Gastroesophageal sphincter (tissue), 4 donors: Measurements from ENCODE around the gene CTPS2. TPM values are rescaled to one million over a fixed set of nuclear protein-coding genes. Genes with fewer than 3 reads are reported as not detected.
"Not testable (repeated sequence)": the region's sequence is repeated elsewhere in the genome, so short reads cannot be mapped to it uniquely, and the experiment has no call there.

Experiments
- ATAC-seq: fragments of 150-250 bp; one replicate; pipeline ENCODE4 v1.9.1; 2016; ENCODE audit warnings: mild to moderate bottlenecking, moderate library complexity
- H3K27ac ChIP-seq, 4 donors: fragments of 200-600 bp; sonication (generic) in 3 of 4; 1 replicate in 3 of 4; 2 replicates in 1 of 4; pipeline ENCODE4 v1.5.1; 2016 to 2019
- H3K27me3 ChIP-seq: fragments of 200-600 bp; sonication (generic); one replicate; pipeline ENCODE4 v1.5.1; 2019
- H3K36me3 ChIP-seq, 2 donors: fragments of 200-600 bp; sonication (generic); one replicate each; pipeline ENCODE4 v1.5.1; 2019; ENCODE audit warnings: control low read depth in 1 of 2
- H3K4me1 ChIP-seq, 3 donors: fragments of 200-600 bp; sonication (generic); 1 replicate in 2 of 3; 2 replicates in 1 of 3; pipeline ENCODE4 v1.5.1; 2016 to 2019; ENCODE audit warnings: control low read depth in 2 of 3
- H3K4me3 ChIP-seq, 2 donors: fragments of 200-600 bp; sonication (generic); one replicate each; pipeline ENCODE4 v1.5.1; 2019; ENCODE audit warnings: mild to moderate bottlenecking in 1 of 2, moderate library complexity in 1 of 2
- H3K9me3 ChIP-seq, 3 donors: fragments of 200-600 bp; sonication (generic); one replicate each; pipeline ENCODE4 v1.5.1; 2017 to 2019; ENCODE audit warnings: control low read depth in 2 of 3
- EP300 ChIP-seq: sonication (generic); formaldehyde crosslinking; IDR thresholded peaks from one replicate; pipeline ENCODE4 v1.6.1; 2017; ENCODE audit warnings: antibody characterized with exemption, mild to moderate bottlenecking
- POLR2A ChIP-seq, 2 donors: fragments of 450-650 bp; IDR thresholded peaks; one replicate each; pipeline ENCODE4 v1.6.1; 2017; ENCODE audit warnings: antibody characterized with exemption in 2 of 2, mild to moderate bottlenecking in 2 of 2, moderate library complexity in 1 of 2
- POLR2AphosphoS5 ChIP-seq: sonication (generic); formaldehyde crosslinking; IDR thresholded peaks from one replicate; pipeline ENCODE4 v1.6.1; 2017; ENCODE audit warnings: antibody characterized with exemption
- WGBS, 2 donors: methylation state at CpG; one replicate each; pipeline ENCODE4 v1.1.5; 2018; ENCODE audit warnings: low coverage in 1 of 2; 5-methylcytosine and 5-hydroxymethylcytosine counted together
- total RNA-seq, 4 donors: library from RNA; depleted of rRNA; stranded (reverse); fragments of >200 nt; gene quantifications; one replicate each; pipeline ENCODE4 v1.1.0, GENCODE V29; 2016
- TF ChIP-seq, protein P1 (sequence below), 4 experiments: fragments of 200-600 bp in 2 of 4; fragments of 450-650 bp in 2 of 4; sonication (generic) in 1 of 4; IDR thresholded peaks; one replicate each; pipeline ENCODE4 v1.5.1; 2017 to 2019; ENCODE audit warnings: antibody characterized with exemption in 4 of 4, mild to moderate bottlenecking in 2 of 4, moderate library complexity in 2 of 4

CTPS2 gene, protein sequence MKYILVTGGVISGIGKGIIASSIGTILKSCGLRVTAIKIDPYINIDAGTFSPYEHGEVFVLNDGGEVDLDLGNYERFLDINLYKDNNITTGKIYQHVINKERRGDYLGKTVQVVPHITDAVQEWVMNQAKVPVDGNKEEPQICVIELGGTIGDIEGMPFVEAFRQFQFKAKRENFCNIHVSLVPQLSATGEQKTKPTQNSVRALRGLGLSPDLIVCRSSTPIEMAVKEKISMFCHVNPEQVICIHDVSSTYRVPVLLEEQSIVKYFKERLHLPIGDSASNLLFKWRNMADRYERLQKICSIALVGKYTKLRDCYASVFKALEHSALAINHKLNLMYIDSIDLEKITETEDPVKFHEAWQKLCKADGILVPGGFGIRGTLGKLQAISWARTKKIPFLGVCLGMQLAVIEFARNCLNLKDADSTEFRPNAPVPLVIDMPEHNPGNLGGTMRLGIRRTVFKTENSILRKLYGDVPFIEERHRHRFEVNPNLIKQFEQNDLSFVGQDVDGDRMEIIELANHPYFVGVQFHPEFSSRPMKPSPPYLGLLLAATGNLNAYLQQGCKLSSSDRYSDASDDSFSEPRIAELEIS
- 10 to 100 TPM; 12.1 to 20.5 (median 14.0) TPM for total RNA-seq

DNA sequence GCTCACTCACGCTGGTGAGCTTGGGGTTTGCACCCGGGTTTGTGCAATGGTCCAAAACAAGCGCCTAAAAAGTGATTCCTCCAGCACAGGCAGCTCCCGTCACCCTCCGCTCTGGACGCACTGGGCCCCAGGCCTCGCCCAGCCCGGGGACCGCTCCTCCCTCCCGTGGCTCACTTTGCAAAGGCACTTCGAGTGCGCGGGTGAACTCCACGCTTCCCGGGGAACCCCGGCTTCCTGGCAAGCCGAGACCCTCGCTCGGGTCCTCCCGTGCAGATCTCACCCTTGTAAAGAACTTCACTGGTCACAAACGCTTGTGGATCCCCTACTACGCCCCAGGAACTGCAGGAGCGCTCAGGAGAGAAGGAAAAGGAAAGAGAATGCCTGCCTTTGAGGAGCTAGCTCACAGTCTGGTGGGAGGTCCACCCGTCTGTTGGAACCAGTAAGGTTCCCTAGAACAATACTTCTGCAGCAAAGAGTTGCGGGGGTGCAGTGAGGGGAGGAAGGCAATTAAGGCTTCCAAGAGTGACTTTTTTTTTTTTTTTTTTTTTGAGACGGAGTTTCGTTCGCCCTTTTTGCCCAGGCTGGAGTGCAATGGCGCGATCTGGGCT is at the start of gene CTPS2:
Gene CTPS2 (minus strand): TSS at position 122 of the 608 bp plus-strand sequence. CDS start 9,767 bp downstream, outside the sequence.
- H3K27me3 ChIP-seq = no peaks in the 10 kb centered on the region
- ATAC-seq = peak; percentile 91
- H3K36me3 ChIP-seq = no peaks in the 10 kb centered on the region
- H3K9me3 ChIP-seq = no peaks in the 10 kb centered on the region
- WGBS, 2 donors = 26% methylated on average over 5 of the region's 30 CpGs; no CpG with 5 or more reads in 1 of the 2 donors
- no peaks in the 10 kb centered on the region for H3K4me1 ChIP-seq
- H3K4me3 ChIP-seq = peak within 1 kb of the TSS; percentile 75 to 81
- peak within 1 kb of the TSS; percentile 88 to 91 (median 90) for H3K27ac ChIP-seq
- TF ChIP-seq EP300 (no peak), POLR2A (IDR thresholded peaks at IDR 0.05) (peak in 1 of 2 donors; percentile 7), POLR2AphosphoS5 (no peak)
- TF ChIP-seq, protein P1, sequence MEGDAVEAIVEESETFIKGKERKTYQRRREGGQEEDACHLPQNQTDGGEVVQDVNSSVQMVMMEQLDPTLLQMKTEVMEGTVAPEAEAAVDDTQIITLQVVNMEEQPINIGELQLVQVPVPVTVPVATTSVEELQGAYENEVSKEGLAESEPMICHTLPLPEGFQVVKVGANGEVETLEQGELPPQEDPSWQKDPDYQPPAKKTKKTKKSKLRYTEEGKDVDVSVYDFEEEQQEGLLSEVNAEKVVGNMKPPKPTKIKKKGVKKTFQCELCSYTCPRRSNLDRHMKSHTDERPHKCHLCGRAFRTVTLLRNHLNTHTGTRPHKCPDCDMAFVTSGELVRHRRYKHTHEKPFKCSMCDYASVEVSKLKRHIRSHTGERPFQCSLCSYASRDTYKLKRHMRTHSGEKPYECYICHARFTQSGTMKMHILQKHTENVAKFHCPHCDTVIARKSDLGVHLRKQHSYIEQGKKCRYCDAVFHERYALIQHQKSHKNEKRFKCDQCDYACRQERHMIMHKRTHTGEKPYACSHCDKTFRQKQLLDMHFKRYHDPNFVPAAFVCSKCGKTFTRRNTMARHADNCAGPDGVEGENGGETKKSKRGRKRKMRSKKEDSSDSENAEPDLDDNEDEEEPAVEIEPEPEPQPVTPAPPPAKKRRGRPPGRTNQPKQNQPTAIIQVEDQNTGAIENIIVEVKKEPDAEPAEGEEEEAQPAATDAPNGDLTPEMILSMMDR (IDR thresholded peaks at IDR 0.05) = peak in 1 of 4 experiments; percentile 6

DNA sequence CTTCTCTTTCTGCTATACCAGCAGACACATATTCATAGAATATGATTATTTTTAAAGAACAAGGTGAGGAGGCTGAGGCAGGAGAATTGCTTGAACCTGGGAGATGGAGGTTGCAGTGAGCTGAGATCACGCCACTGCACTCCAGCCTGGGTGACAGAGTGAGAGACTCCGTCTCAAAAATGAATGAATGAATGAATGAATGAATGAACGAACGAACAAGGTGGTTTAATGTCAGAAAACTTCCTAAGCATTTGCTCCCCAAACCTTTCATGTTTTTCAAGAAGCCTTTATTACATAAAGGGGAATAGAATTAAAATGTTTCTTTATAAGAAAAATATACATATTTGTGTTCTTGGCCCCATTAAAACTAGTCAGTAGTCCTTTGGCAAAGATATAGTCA is 49.0 kb upstream of the CTPS2 start:
- not testable (repeated sequence) for H3K27me3 ChIP-seq, H3K27ac ChIP-seq, H3K9me3 ChIP-seq, H3K4me3 ChIP-seq, ATAC-seq, H3K4me1 ChIP-seq
- WGBS, 2 donors = 90 to 91% methylated on average over 4 of the region's 4 CpGs
- H3K36me3 ChIP-seq = peaks cover 0 to 52% of the 10 kb centered on the region in 2 donors

DNA sequence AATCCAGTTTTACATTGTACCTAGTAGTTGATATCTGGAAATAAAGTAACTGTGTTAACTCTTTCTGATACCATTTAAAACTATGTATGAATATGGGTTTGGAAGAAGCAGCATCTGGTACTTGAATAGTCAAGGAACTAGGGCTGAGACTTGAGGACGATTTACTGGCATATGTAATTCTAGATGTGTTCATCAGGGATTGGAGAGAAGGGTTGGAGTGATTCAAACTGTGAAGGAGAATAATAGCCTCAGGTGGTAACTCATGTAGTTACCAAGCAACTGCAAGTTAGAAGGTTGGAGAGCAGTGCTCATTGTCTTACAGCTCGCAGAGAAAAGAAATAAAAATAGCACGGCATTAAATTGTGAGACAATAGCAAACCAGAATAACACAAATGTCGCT is 44.3 kb upstream of the CTPS2 start:
- H3K36me3 ChIP-seq = peaks cover 0 to 75% of the 10 kb centered on the region in 2 donors
- no peak overlapping the region for H3K4me3 ChIP-seq
- no peak for ATAC-seq
- no peaks in the 10 kb centered on the region for H3K9me3 ChIP-seq
- H3K27me3 ChIP-seq = no peaks in the 10 kb centered on the region
- 85 to 96% methylated on average over 2 to 4 of the region's 4 CpGs for WGBS, 2 donors
- no peaks in the 10 kb centered on the region for H3K4me1 ChIP-seq
- H3K27ac ChIP-seq = no peak overlapping the region
- TF ChIP-seq POLR2AphosphoS5 (no peak), EP300 (no peak), POLR2A (IDR thresholded peaks at IDR 0.05) (no peak)
- TF ChIP-seq, protein P1 (IDR thresholded peaks at IDR 0.05) = no peak

DNA sequence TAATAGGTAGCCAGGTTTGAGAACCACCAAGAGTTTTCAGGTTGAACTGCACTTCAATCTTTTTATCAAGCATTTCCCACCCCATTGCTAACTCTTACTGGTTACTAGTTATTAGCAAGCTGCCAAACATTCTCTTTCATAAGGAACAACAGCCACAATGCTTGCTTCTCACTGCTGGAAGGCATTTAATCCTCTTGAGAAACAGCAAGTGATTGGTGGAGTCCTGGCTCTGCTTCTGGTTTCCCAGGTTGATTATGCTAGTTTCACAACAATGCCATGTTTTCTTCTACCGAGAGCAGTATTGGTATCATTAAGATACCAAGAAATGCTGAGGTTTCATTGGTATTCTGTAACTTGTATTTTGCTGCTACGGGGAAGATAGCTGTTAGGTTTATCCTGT is 41.5 kb upstream of the CTPS2 start:
- WGBS, 2 donors = 89 to 100% methylated on average over 1 to 2 of the region's 2 CpGs
- H3K4me3 ChIP-seq = no peak overlapping the region
- ATAC-seq = no peak
- H3K27ac ChIP-seq = no peak overlapping the region
- peaks cover 0 to 70% of the 10 kb centered on the region in 2 donors for H3K36me3 ChIP-seq
- TF ChIP-seq EP300 = no peak
- TF ChIP-seq, protein P1 (IDR thresholded peaks at IDR 0.05) = no peak
- TF ChIP-seq POLR2AphosphoS5 = no peak
- TF ChIP-seq POLR2A (IDR thresholded peaks at IDR 0.05) = no peak
- H3K4me1 ChIP-seq = no peaks in the 10 kb centered on the region
- H3K27me3 ChIP-seq = no peaks in the 10 kb centered on the region
- H3K9me3 ChIP-seq = no peaks in the 10 kb centered on the region

DNA sequence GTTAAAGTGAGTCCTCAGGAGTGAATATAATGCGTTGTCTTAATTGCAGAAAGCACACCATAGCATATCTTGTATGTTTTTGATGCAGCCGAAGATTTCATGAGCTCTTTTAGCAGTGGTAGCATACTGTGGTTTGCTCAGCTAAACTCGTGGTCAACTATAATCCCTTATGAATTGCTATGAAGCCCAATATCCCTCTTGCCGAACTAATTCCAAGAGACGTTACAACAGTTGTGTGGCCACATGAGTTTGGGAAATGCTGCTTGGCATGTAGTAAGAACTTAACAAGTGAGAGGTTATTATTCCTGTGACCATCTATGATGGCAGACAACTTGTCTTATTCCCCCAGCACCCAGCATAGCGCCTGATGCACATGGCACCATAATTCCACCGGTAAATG is 37.7 kb upstream of the CTPS2 start:
- no peak for ATAC-seq
- Histone ChIP-seq H3K36me3 (peaks cover 0 to 66% of the 10 kb centered on the region in 2 donors), H3K4me1 (no peaks in the 10 kb centered on the region), H3K27me3 (no peaks in the 10 kb centered on the region), H3K9me3 (no peaks in the 10 kb centered on the region), H3K27ac (no peak overlapping the region), H3K4me3 (no peak overlapping the region)
- WGBS, 2 donors = 91 to 96% methylated on average over 4 of the region's 7 CpGs
- TF ChIP-seq EP300 = no peak
- no peak for TF ChIP-seq POLR2AphosphoS5
- TF ChIP-seq POLR2A (IDR thresholded peaks at IDR 0.05) = no peak
- TF ChIP-seq, protein P1 (IDR thresholded peaks at IDR 0.05) = no peak
